Stimulated activated CD4-positive, alpha-beta T cell treated with anti-CD3 and anti-CD28 coated beads, TNF-alpha, amount 100 ng/mL, for 4 hours (primary cell): Measurements from ENCODE around the gene C19orf25.

ENCODE experiments used
- DNase-seq, 3 experiments: peaks; one replicate each; pipeline ENCODE4 v3.0.0-alpha.2; 2020; ENCODE audit warnings: low read depth in 3 of 3

C19orf25 gene

DNA sequence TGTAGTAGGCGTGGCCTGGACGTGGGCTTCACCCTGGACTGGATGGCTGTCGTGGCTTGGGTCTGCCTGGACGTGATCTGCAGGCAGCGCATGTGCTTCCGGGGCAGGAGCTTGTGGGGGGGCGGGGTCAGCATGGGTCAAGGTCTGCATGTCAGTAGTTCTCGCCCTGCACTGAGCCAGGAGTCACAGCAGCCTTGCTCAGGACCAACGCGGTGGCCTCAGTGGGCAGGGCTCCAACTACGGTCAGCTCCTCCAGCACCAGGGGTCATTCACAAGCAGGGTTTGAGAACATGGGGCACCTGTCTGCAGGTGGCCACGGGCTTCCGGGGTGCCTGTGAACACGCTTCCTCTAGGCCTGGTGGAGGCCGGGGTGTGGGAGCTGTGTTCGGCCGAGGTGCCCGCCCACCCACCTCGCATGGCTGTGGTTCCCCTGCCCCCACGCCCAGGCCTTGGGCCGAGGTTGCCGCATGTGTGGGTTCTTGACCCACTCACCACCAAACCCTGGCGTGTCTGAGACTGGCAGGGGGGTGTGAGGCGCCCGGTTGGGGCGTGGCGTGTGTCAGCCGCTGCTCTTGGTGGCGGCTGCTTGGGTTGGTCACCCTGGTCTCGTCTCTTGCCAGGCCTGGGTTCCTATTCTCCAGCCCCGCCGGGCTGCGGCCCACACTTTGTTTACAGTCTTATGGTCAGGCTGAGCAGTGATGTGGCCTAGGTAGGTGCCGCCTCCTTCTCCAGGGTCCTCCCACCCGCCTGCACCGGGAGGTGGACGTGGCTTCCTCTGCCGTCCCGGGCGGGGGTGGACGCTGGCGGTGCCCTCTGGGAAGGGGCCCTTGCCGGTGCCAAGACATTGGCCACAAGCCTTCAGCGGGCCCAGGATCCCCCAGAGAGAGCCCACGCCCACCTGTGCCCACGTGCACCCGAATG is 45.6 kb downstream of the C19orf25 start:
- DNase-seq = no peak

DNA sequence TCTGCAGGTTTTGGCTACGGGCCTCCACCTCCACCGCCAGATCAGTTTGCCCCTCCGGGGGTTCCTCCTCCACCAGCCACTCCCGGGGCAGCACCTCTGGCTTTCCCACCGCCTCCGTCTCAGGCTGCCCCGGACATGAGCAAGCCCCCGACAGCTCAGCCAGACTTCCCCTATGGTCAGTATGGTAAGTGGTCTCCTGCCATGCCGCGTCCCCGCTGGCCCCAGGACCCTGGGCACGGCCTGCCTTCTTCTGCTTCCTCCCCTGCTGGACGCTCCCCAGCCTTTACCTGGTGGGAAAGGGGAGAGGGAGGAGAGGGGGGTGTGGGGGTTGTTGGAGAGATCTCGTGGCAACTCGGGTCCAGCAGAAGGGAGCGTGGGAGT is 46.5 kb downstream of the C19orf25 start:
- DNase-seq = no peak

DNA sequence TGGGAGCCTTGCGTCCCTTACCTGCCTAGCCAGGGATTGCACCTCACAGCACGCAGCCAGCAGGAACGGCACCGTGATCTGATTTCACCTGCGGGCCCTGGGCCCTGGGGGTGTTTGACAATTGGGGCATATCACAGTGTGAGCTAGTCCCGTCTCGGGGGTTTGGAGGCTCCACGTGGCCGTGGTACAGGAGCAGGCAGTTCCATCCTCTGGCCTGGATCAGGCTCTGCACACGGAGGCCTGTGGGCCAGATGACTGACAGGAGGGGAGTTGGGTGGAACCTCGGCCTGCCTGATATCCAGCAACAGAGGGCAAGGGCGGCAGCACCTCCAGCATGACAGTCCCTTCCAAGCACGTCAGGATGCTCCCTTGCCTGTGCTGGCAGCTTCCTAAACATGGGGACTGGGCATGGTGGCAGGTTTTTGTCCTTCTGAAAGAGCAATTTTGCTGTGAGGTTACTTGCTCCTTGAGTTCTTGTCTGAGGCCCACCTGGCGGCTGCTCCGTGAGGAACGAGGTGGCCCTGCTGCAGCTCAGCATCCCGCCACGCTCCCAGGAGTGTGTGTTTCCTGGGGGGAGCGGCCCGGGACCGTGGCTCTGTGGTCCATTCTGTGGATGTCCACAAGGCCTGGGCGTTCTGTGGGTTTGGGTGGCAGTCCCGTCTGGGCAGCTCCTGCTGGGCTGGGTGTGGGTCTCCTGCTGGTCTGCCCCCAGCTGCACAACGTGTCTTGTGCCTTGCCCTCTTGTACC is 47.1 kb downstream of the C19orf25 start:
- DNase-seq = no peak

DNA sequence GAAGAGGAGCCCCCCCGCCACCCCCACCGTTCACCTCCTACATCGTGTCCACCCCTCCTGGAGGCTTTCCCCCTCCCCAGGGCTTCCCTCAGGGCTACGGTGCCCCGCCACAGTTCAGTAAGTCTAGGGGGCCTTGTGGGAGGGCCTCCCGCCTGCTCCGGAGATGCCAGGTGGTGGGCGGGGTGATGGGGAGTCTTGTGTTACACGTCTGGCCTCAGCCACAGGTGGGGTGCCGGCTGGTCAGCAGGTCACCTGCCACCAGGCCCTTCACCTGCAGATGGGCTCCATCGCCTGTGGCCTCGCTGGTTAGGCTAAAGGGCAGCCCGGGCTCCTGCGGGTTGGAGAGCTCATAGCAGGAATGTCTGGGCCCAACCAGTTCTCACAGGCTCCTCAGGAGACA is 48.8 kb downstream of the C19orf25 start:
- DNase-seq = no peak

DNA sequence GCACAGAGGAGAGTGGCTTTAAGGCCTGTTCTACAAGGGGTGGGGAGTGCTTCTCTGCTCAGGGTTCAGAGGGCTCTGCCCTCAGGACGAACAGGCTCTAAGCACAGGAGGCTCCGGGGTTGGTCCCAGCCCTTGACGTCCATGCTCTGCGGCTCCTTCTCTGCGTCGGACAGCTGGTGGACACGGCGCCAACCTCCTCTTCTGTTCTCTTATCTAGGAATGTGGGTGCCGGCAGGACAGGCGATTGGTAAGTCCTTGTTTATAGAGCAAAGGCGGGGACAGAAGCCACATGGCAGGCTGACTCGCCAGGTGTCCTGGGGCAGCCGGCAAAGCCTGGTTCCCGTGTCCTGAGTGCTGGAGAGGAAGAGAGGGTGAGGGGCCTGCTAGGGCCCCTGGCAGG is 49.3 kb downstream of the C19orf25 start:
- no peak for DNase-seq

DNA sequence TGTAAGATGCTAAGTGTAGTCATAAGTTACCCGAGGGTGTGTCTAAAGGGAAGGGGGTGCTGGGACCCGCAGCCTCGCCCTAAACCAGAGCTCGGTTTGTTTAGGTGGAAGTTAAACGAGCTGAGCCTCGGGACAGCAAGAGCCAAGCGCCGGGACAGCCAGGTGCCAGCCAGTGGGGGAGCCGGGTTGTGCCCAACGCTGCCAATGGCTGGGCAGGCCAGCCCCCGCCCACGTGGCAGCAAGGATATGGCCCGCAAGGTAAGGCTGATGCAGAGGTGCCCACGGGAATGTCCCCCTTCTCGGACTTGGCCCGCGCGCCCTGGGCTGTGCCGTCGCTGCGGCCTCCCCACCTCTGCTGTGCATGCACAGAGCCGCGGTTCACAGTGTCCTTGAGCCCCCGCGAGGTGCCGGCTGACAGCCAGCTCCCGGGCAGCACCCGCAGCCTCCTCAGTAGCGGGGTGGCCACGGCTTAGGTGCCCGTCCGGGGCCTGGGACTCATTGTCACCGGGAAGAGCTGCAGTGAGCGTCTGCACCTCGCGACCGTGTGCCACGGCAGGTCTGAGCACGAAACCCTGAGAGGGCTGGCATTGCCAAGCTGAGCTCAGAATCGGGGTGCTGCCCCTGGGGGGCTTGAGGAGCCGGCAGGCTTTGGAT is 50.1 kb downstream of the C19orf25 start:
- DNase-seq = no peak

DNA sequence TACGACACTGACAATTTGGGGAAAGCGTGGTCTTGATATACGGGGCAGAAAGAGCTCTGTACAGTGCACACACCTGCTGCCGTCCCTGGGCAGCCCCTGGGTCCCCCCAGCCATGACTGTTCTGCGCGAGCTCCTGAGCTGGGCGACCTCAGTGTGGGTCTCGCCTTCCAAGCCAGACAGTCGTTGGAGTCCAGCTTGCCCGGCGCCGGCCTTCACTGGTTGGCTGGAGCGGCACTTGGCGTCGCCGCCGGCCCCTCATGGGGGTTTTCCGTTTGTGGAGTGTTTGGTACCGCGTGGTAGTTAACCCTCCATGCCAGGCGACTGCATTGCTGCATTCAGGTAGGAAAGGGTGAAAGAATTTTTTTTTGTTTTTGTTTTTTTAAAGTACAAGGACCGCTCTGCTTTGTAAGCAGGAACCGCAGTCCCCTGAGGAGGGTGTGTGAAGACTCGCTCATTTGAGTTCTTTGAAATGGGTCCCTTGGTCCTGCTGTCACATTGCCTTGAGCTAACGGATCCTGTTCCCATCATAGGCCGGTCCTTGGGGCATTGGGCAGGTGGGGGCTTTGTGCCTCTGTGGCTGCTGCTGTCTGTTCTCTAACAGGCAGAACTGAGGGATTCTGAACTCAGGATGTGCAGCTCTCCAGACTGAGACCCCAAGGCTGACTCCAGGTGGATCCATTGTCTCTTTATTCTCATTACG is 51.6 kb downstream of the C19orf25 start:
- DNase-seq = no peak

DNA sequence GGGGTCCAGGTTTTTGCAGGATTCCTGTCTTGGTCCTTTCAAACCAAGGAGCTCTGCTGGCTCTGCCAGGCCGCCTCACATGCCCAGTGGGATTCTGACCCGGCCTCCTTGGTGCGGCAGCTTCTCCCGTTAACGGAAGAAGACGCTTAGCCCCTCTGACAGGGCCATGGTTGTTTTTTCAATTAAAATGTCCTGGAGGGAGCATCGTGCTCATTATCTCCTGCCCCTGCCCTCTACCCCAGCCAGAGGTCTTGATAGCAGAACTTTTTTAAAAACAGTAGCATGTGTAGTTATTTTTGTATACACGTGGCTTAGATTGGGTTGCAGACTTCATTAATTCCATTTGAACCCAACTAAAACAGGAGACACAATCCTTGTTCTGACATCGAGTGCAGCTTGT is 52.3 kb downstream of the C19orf25 start:
- DNase-seq = no peak

DNA sequence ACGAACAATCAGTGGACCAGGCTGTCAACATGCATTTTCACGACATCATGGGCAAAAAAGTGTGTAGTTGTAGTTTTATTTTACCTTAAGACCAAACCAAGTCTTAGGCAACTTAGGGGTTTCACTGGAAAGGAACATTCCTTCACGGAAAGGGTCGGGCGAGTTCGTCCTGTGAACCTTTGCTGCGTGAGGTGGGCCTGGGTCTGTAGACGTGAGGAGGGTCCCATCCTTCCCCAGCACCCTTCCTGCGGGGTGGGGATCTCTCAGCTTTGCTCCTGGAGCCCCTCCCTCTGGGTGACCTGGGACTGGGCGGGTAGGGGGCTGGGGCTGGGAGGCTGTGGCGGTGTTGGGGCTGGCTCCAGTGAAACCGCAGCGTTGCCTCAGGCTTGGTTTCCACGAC is 53.1 kb downstream of the C19orf25 start:
- no peak for DNase-seq

DNA sequence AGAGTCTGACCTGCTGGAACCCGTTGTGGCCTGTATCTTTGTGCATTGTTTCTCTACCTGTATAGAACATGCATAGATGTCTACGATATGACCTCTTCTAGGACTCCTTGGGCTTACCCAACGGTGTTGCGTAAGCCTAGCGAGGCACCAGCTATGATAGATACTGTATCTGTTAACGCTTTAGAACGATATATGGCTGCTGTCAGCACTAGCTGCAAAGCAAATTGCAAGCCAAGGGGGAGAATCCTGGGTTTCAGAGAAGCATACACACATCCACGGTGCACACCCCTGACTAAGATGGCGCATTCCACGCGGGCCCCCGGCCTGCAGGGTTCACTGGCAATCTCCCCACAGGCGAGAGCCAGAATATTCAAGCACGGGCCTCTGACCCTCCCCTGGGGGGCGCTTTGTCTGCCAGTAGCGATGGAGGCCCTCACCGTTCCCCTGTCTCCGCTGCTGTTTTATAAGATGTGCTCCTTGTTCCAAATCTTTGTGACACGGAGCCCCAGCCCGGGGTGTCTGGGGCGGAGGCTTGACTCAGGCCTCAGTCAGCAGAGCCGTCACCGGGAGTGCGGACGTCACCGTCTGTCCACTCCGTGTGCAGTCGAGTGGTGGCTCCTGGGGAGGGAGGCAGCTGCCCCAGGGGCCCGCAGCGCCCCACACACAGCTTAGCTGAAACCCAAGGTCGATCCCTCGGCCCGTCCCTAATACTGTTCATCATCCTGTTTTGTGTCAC is 53.7 kb downstream of the C19orf25 start:
- no peak for DNase-seq

DNA sequence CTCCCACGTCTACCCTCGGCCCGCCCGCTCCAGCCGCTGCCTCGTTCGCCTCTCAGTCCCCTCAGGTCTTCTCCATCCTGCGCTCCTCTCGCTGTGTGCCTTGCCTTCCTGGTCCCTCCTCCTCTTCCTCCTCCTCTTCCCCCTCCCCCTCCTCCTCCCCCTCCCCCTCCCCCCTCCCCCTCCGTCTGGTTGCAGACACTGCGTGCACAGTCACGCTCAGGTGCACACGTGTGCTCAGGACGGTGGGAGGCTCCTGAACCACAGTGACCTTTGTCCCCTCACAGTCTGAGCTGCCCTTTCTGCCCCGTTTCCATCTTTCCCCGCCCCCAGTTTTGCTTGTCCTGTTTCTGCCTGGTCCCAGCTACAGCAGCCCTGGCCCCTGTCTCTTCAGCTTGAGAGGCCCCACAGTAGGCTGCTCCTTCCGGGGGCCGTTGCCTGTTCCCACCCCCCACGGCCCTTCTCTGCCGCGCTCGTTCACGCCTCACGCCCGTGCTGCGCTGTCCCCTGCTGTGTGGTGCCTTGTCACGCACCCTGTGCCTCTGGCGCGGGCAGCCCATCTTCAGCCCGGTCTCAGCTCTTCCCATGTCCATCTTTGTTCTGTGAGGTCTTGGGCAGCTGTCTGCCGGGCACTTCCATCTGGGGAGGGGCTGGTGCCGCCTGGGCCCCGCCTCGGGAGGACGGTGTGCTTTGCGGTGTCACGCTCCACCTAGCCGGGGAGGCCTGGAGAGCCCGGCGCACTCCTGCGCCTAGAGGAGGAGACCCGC is 54.6 kb downstream of the C19orf25 start:
- no peak for DNase-seq

DNA sequence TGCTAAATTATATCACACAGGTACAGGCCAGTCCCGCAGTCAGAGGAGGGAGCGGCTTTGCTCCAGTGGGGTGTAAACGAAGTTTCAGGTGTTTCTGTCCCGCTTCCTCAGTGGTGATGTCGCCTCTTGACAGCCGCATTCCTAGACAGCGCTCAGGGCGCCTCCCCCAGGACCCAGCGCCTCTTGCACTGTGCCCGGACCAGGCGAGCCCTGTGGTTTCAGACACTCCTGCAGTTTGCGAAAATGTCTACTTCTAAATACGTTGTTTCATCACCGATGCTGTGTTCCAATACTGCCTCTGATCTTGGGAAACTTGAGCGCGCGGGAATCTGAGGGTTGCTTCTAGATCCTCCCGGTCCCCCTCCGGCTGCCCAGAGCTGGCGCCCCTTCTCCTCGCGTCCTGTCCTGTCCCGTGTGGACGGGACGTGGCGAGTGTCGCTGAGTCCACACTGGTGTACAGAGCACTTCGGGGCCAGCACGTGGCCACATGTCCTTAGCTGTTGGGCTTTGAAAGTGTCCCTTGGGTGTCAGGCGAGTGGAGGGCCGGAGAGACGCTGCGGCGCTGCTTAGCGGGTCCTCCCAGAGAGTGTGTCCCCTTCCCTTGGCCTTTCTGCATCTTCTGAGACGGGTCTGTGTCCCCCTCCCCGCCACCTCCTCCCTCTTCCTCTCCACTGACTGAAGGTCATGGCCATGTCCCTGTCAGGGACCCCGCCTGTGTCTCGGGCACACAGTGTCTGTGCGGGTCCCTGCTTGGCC is 55.4 kb downstream of the C19orf25 start:
- DNase-seq = no peak
